Heart left ventricle (tissue), 16 donors: ENCODE measurements around the gene PCP2. TPM values are rescaled to one million over a fixed set of nuclear protein-coding genes. Genes with fewer than 3 reads are reported as not detected.

Experiments used
- ATAC-seq, 4 donors: fragments of 200-7000 bp; cut with Tn5 transposase; one replicate each; pipeline ENCODE4 v1.9.1; 2020 to 2022; ENCODE audit warnings: moderate library complexity in 4 of 4, mild to moderate bottlenecking in 3 of 4, moderate number of reproducible peaks in 1 of 4
- DNase-seq, 5 donors: peaks; one replicate each; pipeline ENCODE4 v3.0.0-alpha.2; 2020
- H3K27ac ChIP-seq, 12 donors: fragments of 200-600 bp; sonication (generic) in 4 of 12; one replicate each; pipeline versions ENCODE4 v1.5.0 to v1.8.0; 2016 to 2022; ENCODE audit warnings: mild to moderate bottlenecking in 2 of 12
- H3K27me3 ChIP-seq, 9 donors: fragments of 200-600 bp; sonication (generic) in 2 of 9; one replicate each; pipeline versions ENCODE4 v1.5.1 to v1.8.0; 2016 to 2022; ENCODE audit warnings: mild to moderate bottlenecking in 3 of 9
- H3K36me3 ChIP-seq, 9 donors: fragments of 200-600 bp; sonication (generic) in 2 of 9; one replicate each; pipeline versions ENCODE4 v1.5.0 to v1.8.0; 2018 to 2022; ENCODE audit warnings: mild to moderate bottlenecking in 2 of 9
- H3K4me1 ChIP-seq, 12 donors: fragments of 200-600 bp; sonication (generic) in 4 of 12; one replicate each; pipeline versions ENCODE4 v1.5.0 to v1.8.0; 2016 to 2022; ENCODE audit warnings: mild to moderate bottlenecking in 3 of 12
- H3K4me3 ChIP-seq, 12 donors: fragments of 200-600 bp; sonication (generic) in 4 of 12; one replicate each; pipeline versions ENCODE4 v1.5.0 to v1.8.0; 2017 to 2022; ENCODE audit warnings: mild to moderate bottlenecking in 9 of 12, moderate library complexity in 4 of 12
- H3K9me3 ChIP-seq, 12 donors: fragments of 200-600 bp; sonication (generic) in 4 of 12; one replicate each; pipeline versions ENCODE4 v1.5.0 to v1.8.0; 2016 to 2022; ENCODE audit warnings: mild to moderate bottlenecking in 1 of 12
- CTCF ChIP-seq, 12 donors: fragments of 200-600 bp; sonication (generic) in 4 of 12; IDR thresholded peaks; one replicate each; pipeline versions ENCODE4 v1.5.0 to v1.8.0; 2018 to 2022; ENCODE audit warnings: antibody characterized with exemption in 12 of 12, mild to moderate bottlenecking in 5 of 12
- POLR2A ChIP-seq, 2 donors: fragments of 450-650 bp; IDR thresholded peaks; one replicate each; pipeline ENCODE4 v1.6.1; 2017; ENCODE audit warnings: antibody characterized with exemption in 2 of 2, mild to moderate bottlenecking in 2 of 2, moderate library complexity in 2 of 2
- WGBS, 4 donors: extraction: QIAGEN DNeasy Blood & Tissue Kit in 2 of 4; methylation state at CpG; one replicate each; pipeline versions ENCODE4 v1.1.5 to v1.1.7; 2013 to 2018; 5-methylcytosine and 5-hydroxymethylcytosine counted together
- intact Hi-C, 10 donors: fragments of 100-400 bp; cut with DNase I; formaldehyde crosslinking; loops; one replicate each; pipeline versions ENCODE4 v1.11.1 to v1.14.2; 2022
- polyA plus RNA-seq, 2 donors: library from polyadenylated mRNA; stranded (reverse); fragments of 200-250 nt; gene quantifications; one replicate each; pipeline ENCODE4 v1.2.3, GENCODE V29; 2013
- total RNA-seq, 9 donors: library from RNA; depleted of rRNA in 2 of 9; stranded (reverse); fragments of >200 nt in 2 of 9; fragmentation: NEBNext Ultra II Directional in 3 of 9; extraction: Animal tissue kit (Norgen Biotek cat#: 25700) in 3 of 9; gene quantifications; one replicate each; pipeline versions ENCODE4 v1.1.0 to v1.2.4, GENCODE V29; 2016 to 2023
- donor health status: ischemic (EF 13 %, LVEDD 7.1; RV severe dilation, severe dysfunction).
- donor health status: healthy with polysubstance abuse.
- donor health status: DM: no; HTN: yes; CAD: no.
- donor health status: DM: no; HTN: no; CAD: no.
- donor health status: ischemic (EF 25% LVEDD 6.9; RV normal size, moderate dysfunction).
- donor health status: ischemic (EF 25% LVEDD 5.7; RV mildly dilated, moderate dysfunction).
- donor health status: healthy.
- donor health status: DM: yes; HTN: yes; CAD: no.
- donor health status: ischemic (EF 35%, LVEDD 5.7; RV mildly dilated, moderate dysfunction).
- donor health status: nonischemic (EF 11% LVEDD 7.7; RV severe dilation, severe dysfunction).
- donor health status: DM: yes; HTN: yes; CAD: no.
- donor health status: PGD.
- donor health status: ischemic (EF 29% LVEDD 5.4; RV normal size, mild dysfunction).
- donor health status: nonischemic (EF 23%, LVEDD 6.1; RV moderate dilation, normal function).

Gene PCP2
- total and polyA plus RNA-seq, 11 donors, result 0.54 to 3.0 (median 1.3) TPM

DNA sequence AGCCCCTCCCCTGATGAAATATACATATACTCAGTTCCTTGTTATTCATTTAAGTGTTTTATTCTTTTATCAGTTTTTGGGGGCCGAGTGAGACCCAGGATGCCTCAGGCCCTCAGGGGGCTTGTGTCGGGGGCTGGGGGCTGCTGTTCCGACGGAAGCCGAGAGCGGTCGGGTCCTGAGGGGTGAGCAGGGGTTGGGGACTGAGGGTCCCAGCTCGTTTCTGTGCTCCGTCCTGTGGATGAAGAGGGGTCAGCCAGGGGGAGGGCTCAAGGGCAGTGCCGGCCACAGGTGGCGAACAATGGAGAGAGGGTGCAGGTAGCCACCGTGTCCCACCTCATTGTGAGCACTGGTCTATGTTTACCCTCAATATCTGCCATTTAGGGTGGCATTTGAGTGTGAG, 1.9 kb downstream of the PCP2 start:
- TF ChIP-seq POLR2A (IDR thresholded peaks at IDR 0.05) (no peak), CTCF (IDR thresholded peaks at IDR 0.05) (no peak)

GRCh38 chr19:7629347-7630054, 4.0 kb downstream of the PCP2 start, which contains the start of the genes PET100 and XAB2:
Gene PET100, plus strand, starts transcription at chr19:7629793. Its CDS starts 41 bp downstream, at chr19:7629834.
Gene XAB2, minus strand, starts transcription at chr19:7629545. Its CDS starts 18 bp downstream, at chr19:7629527.
- peak; percentile 98 to 99 (median 99) for ATAC-seq
- TF ChIP-seq POLR2A (IDR thresholded peaks at IDR 0.05) (peak in 1 of 2 donors; percentile 75), CTCF (IDR thresholded peaks at IDR 0.05) (no peak)
- Histone ChIP-seq H3K4me3 (peak within 1 kb of the TSS; percentile 62 to 100 (median 92)), H3K36me3 (peaks cover 0 to 36% (median 18%) of the 10 kb centered on the region in 9 donors), H3K27ac (peak within 1 kb of the TSS in 11 of 12 donors; percentile 53 to 87 (median 78)), H3K9me3 (no peaks in the 10 kb centered on the region), H3K27me3 (no peaks in the 10 kb centered on the region), H3K4me1 (peaks cover 3 to 36% (median 25%) of the 10 kb centered on the region in 12 donors)
- intact Hi-C loops, result loop anchor here in 1 of 10 donors (5.0 kb wide), 1 partner anchor 562 kb away; the partner anchor contains the start of gene ZNF557
- WGBS, 4 donors, result 0 to 1% (median 0%) methylated on average over 37 to 40 of the region's 40 CpGs
- peak; percentile 95 to 98 (median 97) for DNase-seq

More for the DNA sequence above, 1.9 kb downstream of the PCP2 start:
- Histone ChIP-seq H3K36me3 (peaks cover 0 to 18% (median 4%) of the 10 kb centered on the region in 9 donors), H3K27me3 (peaks cover 0 to 12% (median 2%) of the 10 kb centered on the region in 9 donors), H3K4me1 (peaks cover 3 to 47% (median 25%) of the 10 kb centered on the region in 12 donors), H3K9me3 (no peaks in the 10 kb centered on the region), H3K4me3 (no peak overlapping the region), H3K27ac (no peak overlapping the region)
- DNase-seq (no peak), ATAC-seq (no peak)
- intact Hi-C loops, result no loop called here
- 83 to 94% (median 93%) methylated on average over 12 of the region's 12 CpGs for WGBS, 4 donors

DNA sequence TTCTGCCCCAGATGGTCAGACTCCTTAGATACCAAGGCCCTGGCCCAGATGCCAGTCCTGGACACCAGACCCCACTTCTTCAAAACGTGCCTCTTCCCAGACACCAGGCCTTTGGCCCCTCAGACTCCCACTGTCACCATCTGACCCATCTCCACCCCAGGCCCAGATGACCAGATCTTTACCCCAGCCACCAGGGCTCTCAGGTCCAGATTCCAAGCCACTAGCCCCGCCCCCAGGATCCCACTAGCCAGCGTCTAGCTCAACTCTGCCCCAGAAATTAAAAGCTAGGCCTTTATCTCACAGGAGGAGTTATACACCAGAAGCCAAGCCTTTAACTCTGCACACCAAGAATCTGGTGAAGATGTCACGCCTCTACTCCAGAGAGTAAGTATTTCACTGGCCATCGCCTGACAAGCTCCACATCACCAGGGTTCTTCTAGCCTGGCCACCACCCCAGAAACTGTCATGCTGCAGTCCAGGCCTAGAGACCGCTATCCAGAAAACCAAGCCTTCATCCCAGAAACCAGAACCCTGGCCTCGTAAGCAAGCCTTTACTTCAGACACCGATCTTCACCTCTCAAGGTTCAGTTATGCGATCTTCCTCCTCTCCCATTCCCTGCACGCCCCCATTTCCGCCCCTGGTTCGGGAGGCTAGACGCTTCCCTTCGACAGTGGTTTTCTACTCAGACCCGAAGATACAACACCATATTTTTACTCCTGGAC, 4.8 kb downstream of the PCP2 start:
- Histone ChIP-seq H3K4me3 (peak overlapping the region; percentile 62 to 100 (median 92)), H3K27ac (peak overlapping the region in 11 of 12 donors; percentile 48 to 87 (median 78)), H3K27me3 (no peaks in the 10 kb centered on the region), H3K9me3 (no peaks in the 10 kb centered on the region), H3K36me3 (peaks cover 0 to 42% (median 19%) of the 10 kb centered on the region in 9 donors), H3K4me1 (peaks cover 3 to 36% (median 25%) of the 10 kb centered on the region in 12 donors)
- 3 to 5% (median 4%) methylated on average over 15 of the region's 15 CpGs for WGBS, 4 donors
- ATAC-seq (no peak), DNase-seq (no peak)
- TF ChIP-seq CTCF (IDR thresholded peaks at IDR 0.05) (no peak), POLR2A (IDR thresholded peaks at IDR 0.05) (no peak)
- intact Hi-C loops, result loop anchor here in 1 of 10 donors (5.0 kb wide), 1 partner anchor 561 kb away; the partner anchor contains the start of gene ZNF557
